ENCODE results near the gene KCTD10. TPM values are rescaled to one million over a fixed set of nuclear protein-coding genes. Genes with fewer than 3 reads are reported as not detected.
"Not testable (repeated sequence)": the region's sequence is repeated elsewhere in the genome, so short reads cannot be mapped to it uniquely, and the experiment has no call there.

The KCTD10 gene
- total RNA-seq, 1 donor from 2014 or later, result 54.4 TPM

GRCh38 chr12:109448707-109449390, 28.3 kb downstream of the KCTD10 start:
- intact Hi-C loops (cut with micrococcal nuclease), result no loop called here
- H3K36me3 Mint-ChIP-seq (ENCODE audit: low read depth), result peaks cover 28% of the 10 kb centered on the region
- H3K4me1 Mint-ChIP-seq (ENCODE audit: low read depth), result no peaks in the 10 kb centered on the region
- H3K9me3 Mint-ChIP-seq, result no peaks in the 10 kb centered on the region
- no peak for DNase-seq (ENCODE audit: low spot score)
- no peak overlapping the region for H3K4me3 Mint-ChIP-seq (ENCODE audit: low read depth)
- no peak overlapping the region for H3K27ac Mint-ChIP-seq
- no peaks in the 10 kb centered on the region for H3K27me3 Mint-ChIP-seq (ENCODE audit: low read depth)

GRCh38 chr12:109448272-109448671, 28.8 kb downstream of the KCTD10 start:
- DNase-seq (ENCODE audit: low spot score), result no peak
- Mint-ChIP-seq H3K27ac (no peak overlapping the region), H3K27me3 (ENCODE audit: low read depth) (no peaks in the 10 kb centered on the region), H3K4me1 (ENCODE audit: low read depth) (no peaks in the 10 kb centered on the region), H3K9me3 (no peaks in the 10 kb centered on the region), H3K4me3 (ENCODE audit: low read depth) (no peak overlapping the region), H3K36me3 (ENCODE audit: low read depth) (peaks cover 23% of the 10 kb centered on the region)
- intact Hi-C loops (cut with micrococcal nuclease), result no loop called here

GRCh38 chr12:109447482-109447881, 29.6 kb downstream of the KCTD10 start:
- Mint-ChIP-seq H3K4me3 (ENCODE audit: low read depth) (no peak overlapping the region), H3K27me3 (ENCODE audit: low read depth) (no peaks in the 10 kb centered on the region), H3K27ac (no peak overlapping the region), H3K9me3 (no peaks in the 10 kb centered on the region), H3K36me3 (ENCODE audit: low read depth) (peaks cover 23% of the 10 kb centered on the region), H3K4me1 (ENCODE audit: low read depth) (no peaks in the 10 kb centered on the region)
- DNase-seq (ENCODE audit: low spot score), result no peak
- intact Hi-C loops (cut with micrococcal nuclease), result no loop called here

DNA sequence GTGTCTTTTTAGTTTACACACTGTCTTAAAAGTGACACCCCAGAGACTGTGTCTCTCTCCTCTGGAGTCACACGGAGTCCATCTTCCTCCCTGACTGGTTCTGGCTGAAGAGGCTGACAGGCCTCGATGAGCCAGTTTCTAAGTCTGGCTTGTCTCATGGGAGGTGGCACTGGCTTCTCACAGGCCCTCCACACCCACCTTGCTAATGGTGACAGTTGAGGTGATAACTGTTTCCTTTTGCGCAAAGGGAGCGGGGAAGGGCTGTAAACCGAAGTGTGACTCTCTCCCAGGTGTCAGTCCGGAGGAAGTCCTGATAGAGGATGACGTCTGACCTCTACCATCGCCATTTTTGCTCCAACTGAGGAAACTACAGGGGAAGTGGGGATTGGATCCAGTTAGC, 30.2 kb downstream of the KCTD10 start:
- no peaks in the 10 kb centered on the region for H3K4me1 Mint-ChIP-seq (ENCODE audit: low read depth)
- no peaks in the 10 kb centered on the region for H3K9me3 Mint-ChIP-seq
- no peak overlapping the region for H3K27ac Mint-ChIP-seq
- no peaks in the 10 kb centered on the region for H3K27me3 Mint-ChIP-seq (ENCODE audit: low read depth)
- no peak for DNase-seq (ENCODE audit: low spot score)
- H3K4me3 Mint-ChIP-seq (ENCODE audit: low read depth), result no peak overlapping the region
- peaks cover 17% of the 10 kb centered on the region for H3K36me3 Mint-ChIP-seq (ENCODE audit: low read depth)
- intact Hi-C loops (cut with micrococcal nuclease), result no loop called here

DNA sequence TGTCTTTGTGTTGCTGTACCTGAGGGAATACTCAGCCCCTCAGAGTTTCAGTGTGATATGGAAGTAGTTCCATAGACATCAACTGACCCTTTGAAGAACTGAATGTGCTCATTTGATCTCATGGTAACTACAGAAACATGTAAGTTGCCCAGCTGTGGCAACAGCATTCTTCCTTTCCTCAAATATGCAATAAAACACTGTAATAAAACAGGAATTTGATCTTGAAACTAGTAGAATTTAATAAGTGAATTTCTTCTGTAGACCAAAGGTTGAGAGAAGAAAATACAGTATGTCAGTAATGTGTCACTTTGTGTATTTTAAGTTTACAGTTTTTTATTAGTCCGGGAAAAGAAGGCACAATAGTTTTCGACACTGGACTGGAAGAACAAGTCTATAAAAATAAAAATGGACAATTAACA, 31.9 kb downstream of the KCTD10 start:
- intact Hi-C loops (cut with micrococcal nuclease), result no loop called here
- no peaks in the 10 kb centered on the region for H3K4me1 Mint-ChIP-seq (ENCODE audit: low read depth)
- peaks cover 6% of the 10 kb centered on the region for H3K36me3 Mint-ChIP-seq (ENCODE audit: low read depth)
- DNase-seq (ENCODE audit: low spot score), result no peak
- no peaks in the 10 kb centered on the region for H3K9me3 Mint-ChIP-seq
- H3K27me3 Mint-ChIP-seq (ENCODE audit: low read depth), result no peaks in the 10 kb centered on the region
- no peak overlapping the region for H3K27ac Mint-ChIP-seq
- no peak overlapping the region for H3K4me3 Mint-ChIP-seq (ENCODE audit: low read depth)

DNA sequence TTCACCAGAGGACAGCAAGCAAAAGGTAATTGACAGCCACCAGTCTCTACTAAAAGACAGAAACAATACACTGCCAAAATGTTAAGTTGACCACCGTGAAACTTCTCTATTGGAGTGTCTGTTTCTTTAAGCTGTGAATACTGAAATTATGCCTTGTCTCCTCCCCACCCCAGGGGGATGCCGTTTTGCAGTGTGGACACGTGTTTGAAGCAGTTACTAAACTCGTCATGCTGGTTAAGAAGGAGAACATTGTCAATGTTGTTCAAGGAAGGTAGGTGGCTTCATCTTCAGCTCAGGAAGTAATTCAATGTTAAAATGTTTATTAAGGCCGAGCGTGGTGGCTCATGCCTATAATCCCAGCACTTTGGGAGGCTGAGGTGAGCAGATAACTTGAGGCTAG, 32.8 kb downstream of the KCTD10 start:
- intact Hi-C loops (cut with micrococcal nuclease), result no loop called here
- H3K9me3 Mint-ChIP-seq, result no peaks in the 10 kb centered on the region
- no peak for DNase-seq (ENCODE audit: low spot score)
- H3K27me3 Mint-ChIP-seq (ENCODE audit: low read depth), result no peaks in the 10 kb centered on the region
- H3K27ac Mint-ChIP-seq, result no peak overlapping the region
- no peaks in the 10 kb centered on the region for H3K4me1 Mint-ChIP-seq (ENCODE audit: low read depth)
- no peaks in the 10 kb centered on the region for H3K36me3 Mint-ChIP-seq (ENCODE audit: low read depth)
- H3K4me3 Mint-ChIP-seq (ENCODE audit: low read depth), result no peak overlapping the region

- Mint-ChIP-seq H3K9me3 (no peaks in the 10 kb centered on the region), H3K27ac (no peak overlapping the region), H3K27me3 (ENCODE audit: low read depth) (no peaks in the 10 kb centered on the region), H3K4me3 (ENCODE audit: low read depth) (no peak overlapping the region), H3K36me3 (ENCODE audit: low read depth) (no peaks in the 10 kb centered on the region), H3K4me1 (ENCODE audit: low read depth) (no peaks in the 10 kb centered on the region)
- DNase-seq (ENCODE audit: low spot score), result no peak
- intact Hi-C loops (cut with micrococcal nuclease), result no loop called here
Measured at GRCh38 chr12:109443794-109444193, 33.3 kb downstream of the KCTD10 start.

- Mint-ChIP-seq H3K9me3 (no peaks in the 10 kb centered on the region), H3K27ac (no peak overlapping the region), H3K27me3 (ENCODE audit: low read depth) (no peaks in the 10 kb centered on the region), H3K4me1 (ENCODE audit: low read depth) (no peaks in the 10 kb centered on the region), H3K36me3 (ENCODE audit: low read depth) (no peaks in the 10 kb centered on the region), H3K4me3 (ENCODE audit: low read depth) (no peak overlapping the region)
- DNase-seq (ENCODE audit: low spot score), result no peak
- intact Hi-C loops (cut with micrococcal nuclease), result no loop called here
Measured at GRCh38 chr12:109440851-109441490, 36.1 kb downstream of the KCTD10 start.

GRCh38 chr12:109439951-109440350, 37.1 kb downstream of the KCTD10 start:
- intact Hi-C loops (cut with micrococcal nuclease); H3K4me1 Mint-ChIP-seq (ENCODE audit: low read depth); H3K27ac Mint-ChIP-seq; H3K36me3 Mint-ChIP-seq (ENCODE audit: low read depth); DNase-seq (ENCODE audit: low spot score); H3K9me3 Mint-ChIP-seq; H3K27me3 Mint-ChIP-seq (ENCODE audit: low read depth); H3K4me3 Mint-ChIP-seq (ENCODE audit: low read depth): not testable (repeated sequence)

DNA sequence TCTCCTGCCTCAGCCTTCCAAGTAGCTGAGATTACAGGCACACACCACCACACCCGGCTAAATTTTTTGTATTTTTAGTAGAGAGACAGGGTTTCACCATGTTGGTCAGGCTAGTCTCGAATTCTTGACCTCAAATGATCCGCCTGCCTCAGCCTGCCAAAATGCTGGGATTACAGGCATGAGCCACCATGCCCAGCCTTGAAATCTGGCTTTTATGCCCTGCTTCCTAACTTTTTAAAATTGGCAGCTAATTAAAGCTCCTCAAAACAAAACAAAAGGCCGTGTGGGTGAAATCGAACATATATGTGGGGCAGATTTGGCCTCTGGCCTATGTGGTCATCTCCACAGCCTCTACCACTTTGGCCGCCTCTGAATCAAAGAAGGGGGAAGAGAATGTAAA, 37.9 kb downstream of the KCTD10 start:
- intact Hi-C loops (cut with micrococcal nuclease), result no loop called here
- no peak for DNase-seq (ENCODE audit: low spot score)
- Mint-ChIP-seq H3K27me3 (ENCODE audit: low read depth) (no peaks in the 10 kb centered on the region), H3K4me1 (ENCODE audit: low read depth) (no peaks in the 10 kb centered on the region), H3K36me3 (ENCODE audit: low read depth) (no peaks in the 10 kb centered on the region), H3K27ac (no peak overlapping the region), H3K4me3 (ENCODE audit: low read depth) (no peak overlapping the region), H3K9me3 (no peaks in the 10 kb centered on the region)

GRCh38 chr12:109436188-109436560, 40.9 kb downstream of the KCTD10 start:
- Mint-ChIP-seq H3K36me3 (ENCODE audit: low read depth) (no peaks in the 10 kb centered on the region), H3K4me3 (ENCODE audit: low read depth) (no peak overlapping the region), H3K27ac (no peak overlapping the region), H3K27me3 (ENCODE audit: low read depth) (no peaks in the 10 kb centered on the region), H3K4me1 (ENCODE audit: low read depth) (peaks cover 8% of the 10 kb centered on the region), H3K9me3 (no peaks in the 10 kb centered on the region)
- intact Hi-C loops (cut with micrococcal nuclease), result no loop called here
- no peak for DNase-seq (ENCODE audit: low spot score)

DNA sequence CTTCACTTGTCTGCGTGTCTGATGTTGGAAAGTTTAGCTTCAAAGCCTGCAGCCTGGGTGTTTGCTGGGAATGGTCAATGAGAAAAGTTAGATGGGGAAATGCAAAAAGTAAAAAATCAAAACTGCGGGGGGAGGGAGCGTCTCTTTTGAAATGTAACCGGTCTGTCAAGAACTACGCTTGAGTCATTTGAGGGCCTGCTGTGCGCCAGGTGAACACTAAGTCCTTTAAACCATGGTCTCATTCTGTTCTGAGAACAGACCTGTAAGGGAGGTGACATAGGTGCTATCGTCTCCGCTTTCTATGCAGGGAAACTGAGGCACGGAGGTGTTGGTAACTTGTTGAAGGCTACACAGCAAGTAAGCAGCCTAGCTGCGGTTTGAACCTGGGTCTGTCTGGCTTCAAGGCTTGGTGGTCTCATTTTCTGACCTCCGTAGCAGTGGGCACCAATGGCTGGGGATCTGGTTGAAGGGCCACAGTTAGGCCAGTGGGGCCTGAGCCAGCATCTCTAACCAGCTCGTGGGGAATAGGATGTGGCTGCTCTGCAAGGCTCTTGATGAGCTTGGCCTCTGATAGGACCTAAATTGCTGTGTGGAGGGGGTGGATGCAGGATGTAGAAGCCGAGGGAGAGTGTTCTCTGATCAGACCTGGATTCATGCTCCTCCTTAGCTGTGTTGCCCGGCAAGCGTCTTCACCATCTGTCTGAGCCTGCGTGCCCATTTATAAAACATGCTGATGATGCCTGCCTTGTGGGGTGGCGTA, 41.5 kb downstream of the KCTD10 start:
- DNase-seq (ENCODE audit: low spot score), result no peak
- H3K27me3 Mint-ChIP-seq (ENCODE audit: low read depth), result no peaks in the 10 kb centered on the region
- intact Hi-C loops (cut with micrococcal nuclease), result no loop called here
- no peak overlapping the region for H3K4me3 Mint-ChIP-seq (ENCODE audit: low read depth)
- H3K9me3 Mint-ChIP-seq, result no peaks in the 10 kb centered on the region
- no peak overlapping the region for H3K27ac Mint-ChIP-seq
- no peaks in the 10 kb centered on the region for H3K36me3 Mint-ChIP-seq (ENCODE audit: low read depth)
- peaks cover 8% of the 10 kb centered on the region for H3K4me1 Mint-ChIP-seq (ENCODE audit: low read depth)

DNA sequence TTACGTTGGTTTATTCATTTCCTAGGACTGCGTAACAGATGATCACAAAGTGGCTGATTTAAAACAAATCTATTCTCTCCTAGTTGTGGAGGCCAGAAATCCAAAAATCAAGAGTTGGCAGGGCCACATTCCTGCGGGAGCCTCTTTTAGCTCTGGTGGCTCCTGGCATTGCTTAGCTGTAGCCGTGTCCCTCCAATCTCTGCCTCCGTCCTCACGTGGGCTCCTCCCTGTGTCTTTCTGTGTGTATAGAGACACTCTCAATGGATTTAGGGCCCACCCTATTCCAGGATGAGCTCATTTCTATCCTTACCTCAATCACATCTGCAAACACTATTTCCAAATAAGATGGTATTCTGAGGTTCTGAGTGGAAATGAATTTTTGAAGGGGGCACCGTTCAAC, 42.5 kb downstream of the KCTD10 start:
- Mint-ChIP-seq H3K9me3 (no peaks in the 10 kb centered on the region), H3K27ac (no peak overlapping the region), H3K4me1 (ENCODE audit: low read depth) (peaks cover 8% of the 10 kb centered on the region), H3K36me3 (ENCODE audit: low read depth) (no peaks in the 10 kb centered on the region), H3K27me3 (ENCODE audit: low read depth) (no peaks in the 10 kb centered on the region), H3K4me3 (ENCODE audit: low read depth) (no peak overlapping the region)
- DNase-seq (ENCODE audit: low spot score), result no peak
- intact Hi-C loops (cut with micrococcal nuclease), result loop anchor here (5.0 kb wide), 1 partner anchor 43 kb away; the partner anchor contains the start of genes KCTD10 and UBE3B

Data from activated T-helper 2 cell treated with anti-CD3 and anti-CD28 coated beads, Interferon-gamma antibody, Interleukin-2, Interleukin-4, amounts not matched to agents 10 μg/mL and 5 μg/mL and 100 μg/mL, durations not matched to agents 14 hours and 24 hours and 36 hours (primary cell).